Anterior cingulate cortex (tissue), 58 donors: ENCODE data around the gene CREBRF.
"Not testable (repeated sequence)": the region's sequence is repeated elsewhere in the genome, so short reads cannot be mapped to it uniquely, and the experiment has no call there.

Experiments used
- DNase-seq, 58 donors: peaks; one replicate each; lab custom pipeline; 2025; lab: John Stamatoyannopoulos, UW

Gene CREBRF, protein sequence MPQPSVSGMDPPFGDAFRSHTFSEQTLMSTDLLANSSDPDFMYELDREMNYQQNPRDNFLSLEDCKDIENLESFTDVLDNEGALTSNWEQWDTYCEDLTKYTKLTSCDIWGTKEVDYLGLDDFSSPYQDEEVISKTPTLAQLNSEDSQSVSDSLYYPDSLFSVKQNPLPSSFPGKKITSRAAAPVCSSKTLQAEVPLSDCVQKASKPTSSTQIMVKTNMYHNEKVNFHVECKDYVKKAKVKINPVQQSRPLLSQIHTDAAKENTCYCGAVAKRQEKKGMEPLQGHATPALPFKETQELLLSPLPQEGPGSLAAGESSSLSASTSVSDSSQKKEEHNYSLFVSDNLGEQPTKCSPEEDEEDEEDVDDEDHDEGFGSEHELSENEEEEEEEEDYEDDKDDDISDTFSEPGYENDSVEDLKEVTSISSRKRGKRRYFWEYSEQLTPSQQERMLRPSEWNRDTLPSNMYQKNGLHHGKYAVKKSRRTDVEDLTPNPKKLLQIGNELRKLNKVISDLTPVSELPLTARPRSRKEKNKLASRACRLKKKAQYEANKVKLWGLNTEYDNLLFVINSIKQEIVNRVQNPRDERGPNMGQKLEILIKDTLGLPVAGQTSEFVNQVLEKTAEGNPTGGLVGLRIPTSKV

DNA sequence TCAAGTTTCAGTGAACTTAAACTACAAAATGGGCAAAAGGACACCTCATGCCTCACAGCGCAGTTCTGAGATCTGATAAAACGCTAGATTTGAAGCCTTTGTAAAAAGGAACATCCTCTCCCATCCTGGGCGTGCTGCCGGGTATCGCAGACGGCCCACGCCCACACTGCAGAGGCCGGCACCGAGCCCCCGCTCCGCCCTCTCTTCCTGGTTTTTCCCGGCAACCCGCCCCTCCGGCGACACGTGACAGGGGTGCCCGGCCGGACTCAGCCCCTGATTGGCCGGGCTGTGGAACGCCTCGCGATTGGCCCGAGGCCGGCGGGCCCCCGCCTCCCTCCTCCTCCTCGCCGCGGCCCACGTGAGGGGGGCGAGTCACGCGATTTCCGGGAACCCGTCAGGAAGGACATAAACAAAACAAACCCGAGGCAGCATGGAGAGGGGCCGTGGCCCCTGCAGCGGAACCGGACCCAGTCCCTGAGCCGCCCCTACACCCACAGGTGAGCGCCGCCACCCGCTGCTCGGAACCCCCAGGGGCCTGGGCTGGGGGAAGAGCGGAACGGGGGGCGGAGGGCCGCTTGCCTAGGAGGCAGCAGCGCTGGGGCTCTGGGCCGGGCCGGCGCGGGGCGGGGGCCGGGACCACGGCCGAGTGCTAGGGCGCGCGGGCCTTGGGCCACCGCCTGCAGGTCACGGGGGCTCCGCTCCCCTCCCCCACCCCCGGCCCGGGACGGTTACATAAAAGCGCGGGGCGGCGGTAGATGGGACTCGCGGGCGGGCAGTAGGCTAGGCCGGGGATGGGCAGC lies at the start of gene CREBRF:
Gene CREBRF (plus strand): TSS at position 370 of the 800 bp plus-strand sequence. CDS start 24,424 bp downstream, outside the sequence.
- DNase-seq, result peak; percentile 75 to 98 (median 95)

DNA sequence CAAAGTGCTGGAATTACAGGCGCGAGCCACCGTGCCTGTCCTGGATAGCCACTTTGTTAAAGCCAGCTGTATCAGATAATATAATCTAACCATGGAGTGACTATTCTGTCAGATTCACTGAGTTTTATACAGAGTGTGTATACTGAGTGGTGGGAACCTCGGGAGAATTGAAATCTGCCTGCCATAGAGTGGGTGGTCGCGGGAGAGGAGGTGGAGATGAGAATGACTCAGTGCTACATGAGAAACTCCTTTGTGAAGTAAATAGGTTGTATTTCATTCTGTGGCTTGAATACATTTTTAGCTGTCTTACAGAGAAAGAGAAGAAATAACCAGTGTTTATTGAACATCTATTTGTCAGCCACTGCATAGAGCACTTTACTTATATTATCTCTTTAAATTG lies 46.1 kb upstream of the CREBRF start:
- DNase-seq, result no peak

DNA sequence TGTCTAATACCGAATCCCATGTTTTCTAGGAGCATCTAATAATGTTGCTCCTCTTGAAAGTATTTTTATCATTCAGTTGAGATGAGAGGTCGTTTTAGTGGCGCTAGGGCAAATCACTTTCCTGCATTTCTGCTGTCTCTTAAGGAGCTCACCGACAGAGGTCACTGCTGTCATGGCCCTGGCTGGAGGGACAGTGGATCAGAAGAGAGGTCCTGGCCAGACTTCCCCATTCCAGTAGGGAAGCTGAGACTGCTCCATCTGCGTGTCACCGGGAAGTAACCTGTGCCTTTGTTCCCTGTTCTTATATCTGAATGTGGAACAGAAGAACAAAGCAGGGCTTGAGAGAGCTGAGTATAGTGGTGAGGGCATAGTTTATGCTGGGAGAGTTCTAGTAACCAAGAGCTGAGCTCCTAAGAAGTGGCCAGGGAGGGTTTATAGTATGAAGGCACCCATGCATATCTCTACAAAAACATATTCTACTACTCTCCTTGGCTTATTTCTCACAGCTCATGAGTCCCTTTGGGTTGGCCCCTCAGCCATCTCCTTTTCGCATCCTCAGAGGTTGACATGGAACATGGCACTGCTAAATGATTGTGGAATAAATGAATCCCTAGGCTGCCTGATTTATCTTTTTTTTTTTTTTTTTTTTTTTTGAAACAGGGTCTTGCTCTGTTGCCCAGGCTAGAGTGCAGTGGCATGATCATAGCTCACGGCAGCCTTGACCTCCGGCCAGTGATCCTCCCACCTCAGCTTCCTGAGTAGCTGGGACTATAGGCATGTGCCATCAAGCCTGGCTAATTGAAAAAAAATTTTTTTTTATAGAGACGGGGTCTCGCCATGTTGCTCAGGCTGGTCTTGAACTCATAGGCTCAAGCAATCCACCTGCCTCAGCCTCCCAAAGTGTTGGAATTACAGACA lies 45.3 kb upstream of the CREBRF start:
- DNase-seq, result peak in 26 of 58 donors; percentile 7 to 58 (median 30)

DNA sequence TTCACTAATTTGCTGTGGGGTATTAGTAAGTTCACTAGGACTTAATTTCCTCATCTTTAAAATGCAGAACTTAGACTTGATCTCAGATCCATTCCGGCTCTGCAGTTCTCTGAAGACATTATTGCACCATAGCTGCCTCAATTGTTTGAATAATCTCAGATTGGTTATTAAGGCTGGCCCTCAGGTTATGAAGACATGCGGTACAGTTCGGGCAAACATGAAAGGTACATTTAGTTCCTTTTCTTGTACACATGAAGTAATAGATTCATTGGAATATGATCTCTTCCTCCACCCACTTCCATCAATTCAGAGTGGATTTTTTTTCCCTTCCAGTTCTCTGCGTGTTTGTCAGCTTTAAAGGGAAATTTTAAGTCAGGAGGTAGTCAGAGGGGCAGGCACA lies 44.6 kb upstream of the CREBRF start:
- DNase-seq, result no peak

DNA sequence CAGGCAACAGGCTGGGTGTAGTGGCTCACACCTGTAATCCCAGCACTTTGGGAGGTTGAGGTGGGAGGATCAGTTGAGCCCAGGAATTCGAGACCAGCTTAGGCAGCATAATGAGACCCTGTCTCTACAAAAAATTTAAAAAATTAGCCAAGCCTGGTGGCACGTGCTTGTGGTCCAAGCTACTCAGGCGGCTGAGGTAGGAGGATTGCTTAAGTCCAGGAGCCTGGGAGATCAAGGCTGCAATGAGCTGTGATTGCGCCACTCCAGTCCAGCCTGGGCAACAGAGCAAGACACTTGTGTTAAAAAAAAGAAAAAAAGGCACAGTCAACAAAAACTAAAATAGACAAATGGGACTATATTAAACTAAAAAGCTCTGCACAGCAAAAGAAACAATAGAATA lies 43.3 kb upstream of the CREBRF start:
- no peak for DNase-seq

DNA sequence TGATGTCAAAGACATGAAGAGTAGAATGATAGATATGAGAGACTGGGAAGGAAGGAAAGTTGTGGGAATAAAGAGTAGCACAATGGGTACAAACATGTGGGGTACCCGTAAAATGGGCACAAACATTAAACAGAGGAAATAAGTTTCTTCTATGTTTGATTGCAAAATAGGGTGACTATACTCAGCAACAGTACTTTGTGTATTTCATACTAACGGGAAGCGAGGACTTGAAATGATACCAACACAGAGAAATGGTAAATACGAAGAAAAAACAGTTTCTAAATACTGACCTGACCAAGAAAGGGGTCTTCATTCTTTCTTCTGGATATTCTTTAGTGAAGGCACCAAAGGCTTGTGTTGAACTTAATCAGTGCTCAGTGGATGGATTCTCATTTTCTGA lies 41.5 kb upstream of the CREBRF start:
- no peak for DNase-seq

DNA sequence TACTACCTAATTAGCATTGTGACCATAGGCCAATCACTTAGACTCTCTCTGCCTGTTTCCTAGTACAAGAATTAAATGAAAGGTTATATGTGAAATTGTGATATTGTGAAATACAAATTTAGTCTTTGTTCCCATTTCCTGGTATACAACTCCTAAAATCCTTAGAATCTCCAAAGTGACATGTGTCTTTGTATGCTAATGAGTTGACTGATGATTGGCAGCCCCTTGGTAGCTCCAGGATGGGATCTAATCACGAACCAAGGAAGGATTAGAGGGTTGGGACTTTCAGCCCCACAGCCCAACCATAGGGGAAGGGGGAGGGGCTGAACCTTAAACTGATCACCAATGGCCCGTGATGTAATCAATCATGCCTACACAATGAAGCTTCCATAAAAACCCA lies 41.0 kb upstream of the CREBRF start:
- DNase-seq, result no peak

DNA sequence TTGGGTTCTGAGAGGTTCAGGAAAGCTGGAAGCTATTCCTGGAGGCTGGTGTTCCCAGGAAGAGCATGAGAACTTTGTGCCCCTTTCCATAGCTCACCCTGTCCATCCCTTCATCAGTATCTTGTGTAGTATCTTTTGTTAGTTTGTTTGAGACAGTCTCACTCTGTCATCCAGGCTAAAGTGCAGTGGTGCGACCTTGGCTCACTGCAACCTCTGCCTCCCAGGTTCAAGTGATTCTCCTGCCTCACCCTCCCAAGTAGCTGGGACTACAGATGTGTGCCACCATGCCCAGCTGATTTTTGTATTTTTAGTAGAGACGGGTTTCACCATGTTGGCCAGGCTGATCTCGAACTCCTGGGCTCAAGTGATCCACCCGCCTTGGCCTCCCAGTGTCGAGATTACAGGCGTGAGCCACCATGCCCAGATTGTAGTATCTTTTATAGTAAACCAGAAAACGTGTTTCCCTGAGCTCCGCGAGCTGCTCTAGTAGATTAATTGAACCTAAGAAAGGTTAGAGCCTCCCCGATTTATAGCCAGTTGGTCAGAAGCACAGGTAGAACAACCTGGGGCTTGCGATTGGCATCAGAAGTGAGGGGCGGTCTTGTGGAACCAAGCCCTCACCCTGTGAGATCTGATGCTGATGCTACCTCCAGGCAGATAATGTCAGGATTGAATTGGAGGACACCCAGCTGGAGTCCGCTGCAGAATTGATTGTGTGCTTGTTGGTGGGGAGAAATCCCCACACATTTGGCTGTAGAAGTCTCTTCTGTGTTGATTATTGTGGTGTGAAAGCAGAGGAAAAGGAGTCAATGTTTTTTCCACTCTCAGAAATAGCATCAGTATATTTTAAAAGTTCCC lies 40.3 kb upstream of the CREBRF start:
- peak in 1 of 58 donors; percentile 25 for DNase-seq

DNA sequence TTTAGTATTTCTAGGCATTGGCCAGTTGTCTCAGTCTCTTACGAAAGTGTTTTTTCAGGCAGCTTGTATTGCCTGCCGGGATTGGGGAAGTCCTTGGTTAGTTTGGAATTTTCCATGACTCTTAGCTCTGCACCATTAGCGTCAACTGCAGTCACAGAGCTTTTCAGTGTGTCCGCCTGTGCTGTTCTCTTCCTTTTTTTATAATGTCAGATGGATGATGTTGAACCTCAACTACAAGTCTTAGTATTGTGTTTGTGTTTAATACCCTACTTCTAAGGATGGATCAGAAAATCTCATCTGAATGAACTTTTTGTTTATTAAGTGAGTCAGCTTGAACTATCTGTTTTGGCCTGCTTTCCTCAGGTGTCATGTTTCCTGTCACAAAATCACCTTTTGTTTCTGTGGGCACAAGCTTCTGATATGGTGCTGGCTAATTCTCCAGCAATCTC lies 39.5 kb upstream of the CREBRF start:
- peak in 11 of 58 donors; percentile 2 to 66 (median 22) for DNase-seq

DNA sequence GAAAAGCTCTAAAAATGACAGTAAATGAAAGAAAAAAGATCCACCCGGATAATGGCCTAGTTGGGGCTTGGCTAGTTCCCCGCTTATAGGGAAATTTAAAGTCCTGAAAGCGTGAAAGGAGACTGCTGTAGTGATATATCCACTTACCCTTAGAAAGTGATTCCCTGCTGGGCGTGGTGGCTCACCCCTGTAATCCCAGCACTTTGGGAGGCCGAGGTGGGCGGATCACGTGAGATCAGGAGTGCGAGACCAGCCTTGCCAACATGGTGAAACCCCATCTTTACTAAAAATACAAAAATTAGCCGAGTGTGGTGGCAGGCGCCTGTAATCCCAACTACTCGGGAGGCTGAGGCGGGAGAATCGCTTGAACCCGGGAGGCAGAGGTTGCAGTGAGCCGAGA lies 39.1 kb upstream of the CREBRF start:
- DNase-seq, result not testable (repeated sequence)

DNA sequence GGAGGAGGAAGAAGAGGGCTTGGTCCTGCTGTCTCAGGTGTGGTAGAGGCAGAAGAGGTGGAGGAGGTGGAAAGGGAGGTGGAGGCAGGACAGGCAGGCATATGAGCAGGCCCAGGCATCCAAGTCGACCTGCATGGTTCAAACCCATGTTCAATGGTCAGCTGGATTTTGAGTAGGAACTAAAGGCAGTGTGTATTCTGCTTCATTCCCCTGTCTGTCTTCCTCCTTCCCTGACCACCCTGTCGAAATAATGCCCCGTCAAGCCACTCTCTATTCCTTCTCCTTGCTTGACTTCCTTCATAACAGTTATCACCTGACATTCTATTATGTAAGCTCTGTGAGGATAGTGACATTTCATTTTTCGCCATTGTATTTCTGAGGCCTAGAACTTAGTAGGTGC lies 37.8 kb upstream of the CREBRF start:
- DNase-seq, result no peak

DNA sequence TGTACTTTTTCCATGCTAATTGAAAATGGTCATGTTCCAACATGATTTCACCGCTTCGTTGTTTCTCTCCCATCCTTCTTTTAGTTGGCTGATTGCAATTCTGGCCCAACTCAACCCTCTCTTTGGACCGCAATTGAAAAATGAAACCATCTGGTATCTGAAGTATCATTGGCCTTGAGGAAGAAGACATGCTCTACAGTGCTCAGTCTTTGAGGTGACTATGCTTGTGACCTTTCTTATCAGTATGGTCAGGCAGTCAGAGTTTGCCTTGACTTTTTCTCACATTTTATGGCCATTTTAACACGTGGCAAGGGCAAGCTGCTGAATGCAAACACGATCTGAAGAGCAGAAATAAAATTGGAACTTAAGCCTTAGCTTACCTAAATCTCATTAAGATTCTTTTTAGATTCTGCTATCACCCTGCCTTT lies 36.0 kb upstream of the CREBRF start:
- DNase-seq, result no peak

DNA sequence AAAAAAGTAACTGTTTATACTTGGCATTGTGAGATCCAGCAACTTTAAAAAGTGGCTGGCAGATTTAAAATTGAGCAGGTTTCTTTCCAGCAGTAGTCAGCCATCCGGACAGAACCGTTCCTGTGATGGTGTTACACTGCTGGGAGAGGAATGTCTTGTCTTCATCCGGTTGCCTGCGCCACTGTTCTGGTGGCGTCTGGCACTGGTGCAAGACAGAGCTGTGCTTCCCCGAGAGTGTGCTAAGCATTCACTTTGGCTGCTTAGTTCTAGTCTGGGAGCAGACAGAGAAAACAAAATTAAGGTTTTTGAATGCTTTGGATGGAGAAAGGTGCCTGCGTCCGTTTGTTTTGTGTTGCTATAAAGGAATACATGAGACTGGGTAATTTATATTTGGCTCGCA lies 35.5 kb upstream of the CREBRF start:
- DNase-seq, result peak in 46 of 58 donors; percentile 4 to 77 (median 44)

DNA sequence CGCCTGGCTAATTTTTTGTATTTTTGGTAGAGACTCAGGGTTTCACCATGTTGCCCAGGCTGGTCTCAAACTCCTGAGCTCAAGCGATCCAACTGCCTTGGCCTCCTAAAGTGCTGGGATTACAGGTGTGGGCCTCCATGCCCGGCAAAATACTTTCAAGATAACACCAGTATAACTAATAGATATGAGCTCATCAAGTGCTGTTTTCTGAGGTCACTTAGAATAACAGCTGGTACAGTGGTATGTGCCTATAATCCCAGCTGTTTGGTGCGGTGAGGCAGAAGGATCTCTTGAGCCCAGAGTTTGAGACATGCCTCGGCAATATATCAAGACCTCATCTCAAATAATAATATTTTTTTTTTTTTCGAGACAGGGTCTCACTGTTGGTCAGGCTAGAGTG lies 30.5 kb upstream of the CREBRF start:
- DNase-seq, result no peak

DNA sequence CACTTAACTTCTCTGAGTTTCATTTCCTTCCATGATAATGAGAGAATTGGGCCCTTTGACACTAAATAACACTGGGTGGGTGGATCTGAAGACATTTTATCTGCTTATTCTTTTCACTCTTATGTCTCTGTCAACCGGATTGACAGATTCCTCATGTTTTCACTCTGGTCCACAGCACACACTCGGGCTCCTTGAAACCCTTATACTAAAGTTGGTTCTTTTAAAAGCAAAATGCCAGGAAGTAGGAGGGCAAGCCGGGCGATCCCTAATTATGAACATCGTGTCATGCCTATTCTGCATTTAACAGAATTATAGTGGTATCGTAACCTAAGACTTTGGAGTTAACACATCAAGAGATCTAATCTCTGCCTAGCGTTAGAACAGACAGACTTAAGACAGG lies 28.2 kb upstream of the CREBRF start:
- no peak for DNase-seq

DNA sequence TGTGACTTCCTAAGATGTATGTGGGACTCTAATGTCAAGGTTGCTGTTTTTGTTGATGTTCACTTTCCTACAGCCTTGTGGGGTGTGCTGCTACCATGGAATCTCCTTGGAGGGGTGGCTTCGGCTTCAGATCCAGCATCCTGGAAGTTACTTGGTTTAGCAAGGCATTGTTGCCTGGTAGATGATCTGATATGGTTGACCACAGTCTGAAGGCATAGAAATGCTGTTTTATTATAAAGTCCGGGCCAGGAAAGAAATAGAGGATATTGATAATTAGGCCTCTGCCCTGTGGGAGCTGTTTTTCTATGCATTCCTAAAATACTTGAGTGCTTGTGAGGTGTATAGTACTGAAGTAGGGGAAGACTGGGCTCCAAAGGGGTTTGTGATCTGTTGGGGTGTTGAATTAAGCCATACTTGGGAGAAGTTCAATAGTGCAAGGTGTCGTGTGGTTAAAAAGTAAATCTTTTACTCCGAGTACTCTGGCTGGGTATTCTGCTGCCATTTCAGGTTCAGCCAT lies 27.3 kb upstream of the CREBRF start:
- no peak for DNase-seq

DNA sequence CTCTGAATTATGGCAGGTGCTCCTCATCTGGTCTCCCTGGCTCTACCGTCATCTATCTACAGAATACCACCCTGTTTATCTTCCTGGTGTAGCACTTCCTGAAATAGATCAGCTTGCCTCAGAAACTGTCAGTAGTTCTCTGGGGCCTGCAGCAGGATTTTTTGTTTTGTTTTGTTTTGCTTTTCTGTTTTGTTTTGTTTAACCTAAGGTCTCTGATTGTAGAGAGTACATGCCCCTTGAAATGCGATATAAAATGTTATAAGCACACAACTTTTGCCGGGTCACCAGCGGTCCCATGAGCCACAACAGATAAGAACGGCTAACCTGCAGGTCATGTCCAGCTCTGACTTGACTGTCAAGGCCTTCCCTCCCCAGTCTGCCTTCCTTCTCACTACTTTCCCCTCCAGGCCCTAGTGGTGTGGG lies 26.6 kb upstream of the CREBRF start:
- peak in 1 of 58 donors; percentile 17 for DNase-seq

DNA sequence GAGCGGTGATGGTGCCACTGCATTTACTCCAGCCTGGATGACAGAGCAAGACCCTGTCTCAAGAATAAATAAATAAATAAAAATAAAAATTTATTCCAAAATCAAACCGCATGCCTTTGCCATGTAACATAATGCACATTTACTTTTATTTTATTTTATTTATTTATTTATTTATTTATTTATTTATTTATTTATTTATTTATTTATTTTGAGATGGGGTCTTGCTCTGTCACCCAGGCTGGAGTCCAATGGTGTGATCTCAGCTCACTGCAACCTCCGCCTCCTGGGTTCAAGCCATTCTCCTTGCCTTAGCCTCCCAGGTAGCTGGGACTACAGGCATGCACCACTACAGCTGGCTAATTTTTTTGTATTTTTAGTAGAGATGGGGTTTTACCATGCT lies 24.1 kb upstream of the CREBRF start:
- not testable (repeated sequence) for DNase-seq

DNA sequence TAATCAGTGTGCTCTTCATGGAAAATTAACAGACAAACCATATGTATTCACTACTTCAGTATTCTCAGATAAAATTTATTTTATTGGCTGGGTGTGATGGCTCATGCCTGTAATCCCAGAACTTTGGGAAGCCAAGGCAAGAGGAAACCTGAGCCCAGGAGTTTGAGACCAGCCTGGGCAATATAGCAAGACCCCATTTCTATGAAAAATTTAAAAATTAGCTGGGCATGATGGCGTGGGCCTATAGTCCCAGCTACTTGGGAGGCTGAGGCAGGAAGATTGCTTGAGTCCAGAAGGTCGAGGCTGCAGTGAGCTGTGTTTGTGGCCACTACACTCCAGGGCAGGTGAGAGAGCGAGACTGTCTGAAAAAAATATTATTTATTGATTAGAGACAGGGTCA lies 23.4 kb upstream of the CREBRF start:
- DNase-seq, result no peak
